NCI-H2196 treated with DMSO at 0.1 percent for 48 hours (cell line): Measurements from ENCODE around the gene NAA80.
"Not testable (repeated sequence)": the region's sequence is repeated elsewhere in the genome, so short reads cannot be mapped to it uniquely, and the experiment has no call there.

Experiments
- DNase-seq: peaks from one replicate; lab custom pipeline; 2025; ENCODE audit not compliant: unreplicated experiment; lab: John Stamatoyannopoulos, UW

The NAA80 gene

GRCh38 chr3:50316657-50317242, 17.5 kb upstream of the NAA80 start:
- no peak for DNase-seq

DNA sequence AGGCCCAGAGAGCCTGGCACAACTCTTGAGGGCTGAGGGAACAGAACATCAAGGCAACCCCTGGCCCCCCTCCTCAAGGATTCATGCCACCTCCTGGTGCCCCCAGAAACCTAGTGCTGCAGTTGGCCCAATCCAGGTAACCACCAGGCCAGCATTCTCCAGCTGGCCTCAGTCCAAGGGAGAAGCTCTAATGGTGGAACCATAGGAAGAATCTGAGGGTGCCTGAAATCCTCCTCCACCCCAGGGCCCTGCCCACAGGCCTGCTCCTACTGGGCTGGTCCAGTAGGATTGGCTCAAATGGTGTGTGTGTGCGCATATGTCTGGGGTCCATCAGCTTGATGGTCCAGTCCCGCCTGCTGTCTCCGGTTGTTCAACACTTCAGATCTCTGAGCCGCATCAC, 15.6 kb upstream of the NAA80 start:
- DNase-seq: no peak

DNA sequence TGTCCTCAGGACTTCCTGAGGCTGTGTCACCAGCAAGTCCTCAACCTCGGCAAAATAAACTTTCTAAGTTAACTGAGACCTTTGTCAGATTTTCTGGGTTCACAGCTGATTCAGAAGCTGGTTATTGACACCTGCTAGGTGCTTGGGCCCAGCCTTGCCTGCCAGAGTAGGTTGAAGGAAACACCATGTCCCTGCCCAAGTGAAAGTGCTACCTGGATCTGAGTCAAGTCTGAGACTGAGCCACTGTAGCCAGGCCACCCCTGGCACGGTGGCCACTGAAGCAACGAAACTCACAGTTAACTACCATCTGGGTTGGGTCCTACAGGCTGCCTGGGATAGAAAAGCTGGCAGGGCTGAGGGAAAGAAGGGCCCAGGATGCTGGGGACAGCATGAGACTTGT, 15.1 kb upstream of the NAA80 start:
- DNase-seq: no peak

GRCh38 chr3:50312041-50312440, 12.8 kb upstream of the NAA80 start:
- not testable (repeated sequence) for DNase-seq

DNA sequence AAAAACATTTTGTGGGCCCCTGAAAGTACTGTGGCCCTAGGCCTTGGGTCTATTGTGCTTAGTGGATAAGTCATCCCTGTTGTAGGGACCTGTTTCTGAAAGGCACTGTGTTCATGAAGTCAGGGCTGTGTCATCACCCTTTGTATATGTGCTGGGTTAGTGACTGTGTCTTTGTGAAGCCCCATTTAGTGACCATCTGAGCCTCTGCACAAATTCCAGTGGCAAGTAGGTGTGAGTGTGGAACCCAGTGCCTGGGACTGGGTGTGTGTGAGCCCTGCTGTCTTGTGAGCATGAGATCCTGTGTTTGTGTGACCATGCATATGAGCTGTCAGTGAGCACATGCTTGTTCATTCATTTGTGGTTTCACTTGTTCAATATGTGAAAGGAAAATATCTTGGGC, 5.4 kb upstream of the NAA80 start:
- DNase-seq: no peak

DNA sequence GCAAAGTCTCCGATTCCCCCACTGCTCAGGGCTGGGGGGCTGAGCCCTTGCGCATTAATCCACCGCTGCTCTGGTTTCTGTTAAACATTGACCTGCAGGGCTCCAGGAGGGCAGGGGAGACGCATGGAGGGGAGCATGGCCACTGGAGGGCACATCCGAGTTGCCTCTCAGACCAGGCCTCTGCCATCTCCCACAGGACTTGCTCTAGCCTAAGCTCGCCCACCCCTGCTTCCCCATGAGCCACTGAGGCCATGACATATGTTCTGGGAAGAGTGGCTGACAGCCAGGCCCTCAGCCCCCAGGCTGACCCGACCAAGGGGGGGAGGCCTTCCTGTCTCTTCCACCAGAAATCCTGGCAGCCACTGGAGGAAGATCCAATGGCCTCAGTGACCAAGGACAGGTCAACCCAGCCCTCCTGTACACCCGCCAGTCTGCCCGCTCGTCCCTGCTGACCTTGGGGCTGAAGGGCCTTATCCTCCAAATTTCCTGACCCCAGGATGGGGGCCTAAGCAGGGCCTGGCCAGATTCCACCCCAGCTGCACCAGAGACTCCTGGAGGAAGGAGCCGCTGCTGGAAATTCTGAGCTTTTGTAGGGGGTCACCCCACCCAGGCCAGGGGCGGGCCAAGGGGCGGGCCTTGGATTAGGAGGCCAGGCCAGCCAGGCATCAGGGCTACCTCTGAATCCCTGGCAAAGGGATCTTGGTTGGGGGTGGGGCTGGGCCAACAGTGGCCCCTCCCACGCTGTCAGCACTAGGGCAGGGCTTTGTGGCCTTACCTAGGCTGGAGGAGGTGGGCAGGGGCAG, 4.0 kb upstream of the NAA80 start, which contains the start of gene HYAL1:
TSS of gene HYAL1 (minus strand) at position 562 of the 803 bp plus-strand sequence. CDS start 618 bp downstream, outside the sequence.
- DNase-seq: no peak

DNA sequence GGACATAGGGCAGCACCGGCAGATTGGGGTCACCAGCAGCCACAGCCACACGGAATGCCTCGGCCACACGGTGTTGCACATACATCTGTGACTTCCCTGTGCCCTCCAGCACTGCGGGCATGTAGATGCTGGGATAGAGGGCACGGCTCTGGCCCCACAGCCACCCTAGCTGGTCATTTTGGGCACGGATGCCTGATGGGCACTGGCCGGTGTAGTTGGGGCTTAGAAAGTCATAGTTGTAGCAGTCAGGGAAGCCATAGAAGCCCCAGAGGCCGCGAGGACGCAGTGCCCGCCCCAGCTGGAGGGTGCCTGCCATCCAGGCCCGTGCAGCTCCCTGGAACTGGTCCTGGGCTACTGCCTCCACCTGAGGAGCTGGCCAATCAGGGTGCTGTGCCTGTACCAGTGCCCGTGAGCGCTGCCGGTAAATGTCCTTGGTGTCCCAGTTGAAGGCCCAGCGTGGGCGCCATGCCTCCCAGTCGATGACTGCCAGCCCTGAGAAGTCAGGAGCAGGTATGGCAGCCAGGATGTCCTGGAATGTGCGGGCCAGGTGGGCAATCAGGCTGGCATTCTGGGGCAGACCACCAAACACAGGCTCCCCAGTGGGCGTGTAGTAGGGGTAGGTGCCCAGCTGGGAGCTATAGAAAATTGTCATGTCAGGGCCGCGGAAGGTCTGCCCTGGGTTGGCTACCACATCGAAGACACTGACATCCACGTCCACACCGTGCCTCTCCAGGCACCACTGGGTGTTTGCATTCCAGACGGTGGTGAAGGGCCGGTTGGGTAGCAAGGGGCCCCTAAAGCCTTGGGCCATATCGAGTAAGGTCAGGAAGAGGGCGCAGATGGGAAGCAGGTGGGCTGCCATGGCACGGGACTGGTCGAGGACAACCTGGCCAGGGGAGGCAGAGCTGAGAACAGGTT, 3.1 kb upstream of the NAA80 start:
- DNase-seq: no peak

- DNase-seq: no peak
Observed at GRCh38 chr3:50300681-50301254, 1.6 kb upstream of the NAA80 start.

DNA sequence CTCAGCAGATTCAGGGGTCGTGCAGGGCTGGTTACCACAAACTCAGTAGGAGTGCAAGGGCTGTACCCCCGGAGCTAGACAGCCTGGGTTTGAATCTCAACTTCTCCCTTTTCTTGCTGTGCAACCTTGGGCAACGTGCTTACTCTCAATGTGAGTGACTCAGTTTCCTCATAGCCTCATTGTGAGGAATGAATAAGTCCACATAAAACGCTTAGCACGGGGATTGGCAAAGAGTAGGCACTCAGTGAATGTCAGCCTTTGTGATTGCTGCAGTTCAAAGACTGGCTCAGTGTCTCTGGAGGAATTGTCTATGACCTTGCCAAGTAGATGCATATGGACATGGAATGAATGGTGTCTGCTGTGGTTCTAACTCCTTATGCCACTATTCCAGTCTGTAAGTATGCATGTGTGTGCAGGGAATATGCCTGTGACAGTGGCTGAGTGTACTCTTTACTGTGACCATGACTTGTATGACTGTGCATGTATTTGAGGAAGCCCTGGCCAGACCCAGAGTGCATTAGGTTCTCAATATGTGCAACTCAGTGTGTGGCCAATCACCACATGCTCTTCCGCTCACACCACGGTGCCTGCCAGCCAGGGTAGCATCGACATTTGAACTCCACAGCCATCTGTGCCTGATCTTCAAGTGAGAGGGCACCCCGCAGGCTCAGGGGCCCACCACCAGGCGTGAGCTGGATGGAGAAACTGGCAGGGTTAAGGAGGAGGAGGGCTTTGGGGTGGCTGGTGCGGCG, 900 bp upstream of the NAA80 start:
- DNase-seq: no peak

DNA sequence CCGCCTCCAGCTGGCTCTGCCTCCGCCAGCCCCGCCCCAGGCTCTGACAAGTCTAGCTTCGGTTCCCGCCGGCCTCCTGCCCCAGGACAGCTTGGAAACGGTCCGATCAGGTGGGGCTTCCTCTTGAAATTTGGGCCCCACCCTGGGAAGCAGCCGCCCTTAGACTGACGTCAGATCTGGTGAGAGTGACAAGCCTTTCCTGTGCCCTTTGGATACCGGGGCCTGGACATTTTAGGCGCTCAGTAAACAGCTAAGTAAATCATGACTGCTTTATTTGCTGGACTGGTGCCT, 378 bp upstream of the NAA80 start:
- no peak for DNase-seq

DNA sequence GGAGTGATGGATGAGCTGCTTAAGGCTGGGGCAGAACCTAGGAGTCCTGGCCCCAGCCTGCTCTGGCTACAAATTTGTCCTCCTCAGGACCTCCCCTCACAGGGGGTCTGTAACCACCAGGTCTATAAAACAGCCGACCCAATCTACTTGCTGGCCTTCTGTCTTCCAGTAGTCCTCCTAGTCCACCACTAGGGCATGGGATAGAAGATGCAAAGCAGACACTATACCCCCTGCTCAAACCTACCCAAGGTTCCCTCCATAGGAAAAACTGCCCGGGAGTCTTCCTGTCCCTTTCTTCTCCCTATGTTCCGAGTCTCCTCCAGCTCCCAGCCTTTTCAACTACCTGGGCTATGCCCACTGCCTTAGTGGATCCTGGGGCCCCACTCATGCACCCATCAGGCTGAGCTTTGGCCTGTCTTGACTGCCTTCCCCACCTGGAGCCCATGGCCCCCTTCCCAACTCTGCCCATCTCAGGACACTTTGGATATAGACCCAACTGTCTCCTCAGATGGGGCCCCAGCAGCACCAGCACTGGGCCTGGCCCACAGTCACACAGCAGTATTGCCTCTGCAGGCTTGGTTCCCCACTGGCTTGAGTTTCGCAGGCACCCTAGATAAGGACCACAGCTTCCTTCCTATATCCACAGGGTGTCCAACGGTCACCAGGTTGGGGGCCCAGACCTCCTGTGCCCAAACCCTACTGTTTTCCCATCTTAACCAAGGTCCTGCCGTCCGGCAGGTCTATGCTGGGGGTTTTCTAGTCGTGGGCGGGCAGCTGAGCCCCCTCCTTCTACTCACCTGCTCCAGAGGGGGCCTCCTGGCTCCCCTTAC, 1.1 kb downstream of the NAA80 start:
- DNase-seq: no peak

- DNase-seq: no peak
Observed at GRCh38 chr3:50297384-50297775, 1.8 kb downstream of the NAA80 start.

DNA sequence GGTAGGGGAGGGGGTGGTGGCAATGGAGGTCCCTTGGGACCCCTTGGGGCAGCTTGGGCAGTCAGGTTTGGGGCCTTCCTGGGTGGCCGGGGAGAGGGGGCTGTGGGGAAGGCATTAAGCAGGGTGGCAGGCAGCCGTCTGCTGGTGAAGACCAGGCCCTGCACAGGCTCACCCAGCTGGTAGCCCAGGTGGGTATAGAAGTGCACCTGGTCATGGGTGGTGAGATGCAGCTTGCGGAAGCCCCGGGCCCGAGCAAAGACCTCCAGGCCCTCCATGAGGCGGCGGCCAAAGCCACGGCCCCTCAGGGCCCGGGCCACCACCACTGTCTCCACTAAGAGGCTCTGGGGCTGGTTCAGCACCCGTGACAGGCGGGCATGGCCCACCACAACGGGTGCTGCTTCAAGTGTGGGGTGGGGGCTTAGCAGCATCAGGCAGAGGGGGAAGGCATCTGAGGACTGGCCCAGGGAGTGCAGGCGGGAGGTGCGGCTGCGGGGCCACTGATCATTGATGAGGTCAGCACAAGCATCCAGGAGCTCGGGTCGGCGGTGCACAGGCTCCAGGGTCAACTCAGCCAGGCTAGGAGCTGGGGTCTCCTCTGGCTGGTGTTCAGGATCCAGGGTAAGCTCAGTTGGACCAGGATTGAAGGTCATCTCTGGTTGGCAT, 2.4 kb downstream of the NAA80 start:
- no peak for DNase-seq

DNA sequence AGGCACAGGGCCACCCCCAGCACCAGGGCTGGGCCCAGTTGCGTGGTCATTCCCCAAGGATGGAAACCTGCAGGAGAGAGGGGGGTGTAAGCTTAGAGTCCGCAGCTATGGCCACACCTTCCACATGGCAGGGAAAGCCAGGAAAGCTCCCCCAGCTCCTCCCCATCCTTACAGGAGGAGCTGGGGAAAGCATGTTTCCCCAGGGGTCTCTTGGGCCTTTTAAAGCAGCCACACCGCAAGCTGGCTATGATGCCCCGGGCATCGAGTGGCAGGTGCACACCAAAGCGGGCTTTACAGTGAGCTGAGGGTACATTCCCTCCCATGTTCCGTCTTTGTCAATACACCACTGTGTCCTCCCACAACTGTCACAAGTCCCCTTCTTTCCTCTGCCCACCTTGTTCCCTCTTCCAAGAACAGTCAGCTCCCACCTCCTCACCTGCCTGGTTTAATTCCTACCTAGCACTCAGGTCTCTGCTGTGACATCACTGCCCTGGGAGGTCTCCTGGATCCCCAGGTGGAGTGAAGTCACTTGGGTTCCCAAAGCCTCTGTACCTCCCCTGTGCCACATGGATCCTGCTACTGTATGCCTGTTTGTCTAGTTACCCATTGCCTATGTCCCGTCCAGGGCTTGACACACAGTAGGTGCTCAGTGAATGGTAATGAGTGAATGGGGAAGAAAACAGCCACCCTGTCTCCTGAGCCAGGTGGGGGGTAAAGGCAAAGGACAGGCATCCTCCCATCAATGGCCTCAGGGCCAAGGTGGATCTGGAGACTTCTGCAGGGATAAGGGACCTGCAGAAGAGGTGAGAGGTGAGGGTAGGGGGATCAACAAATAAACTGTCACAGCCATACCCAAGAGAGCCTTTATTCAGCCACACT, 3.4 kb downstream of the NAA80 start:
- DNase-seq: no peak

GRCh38 chr3:50294492-50295403, 4.5 kb downstream of the NAA80 start:
- no peak for DNase-seq

DNA sequence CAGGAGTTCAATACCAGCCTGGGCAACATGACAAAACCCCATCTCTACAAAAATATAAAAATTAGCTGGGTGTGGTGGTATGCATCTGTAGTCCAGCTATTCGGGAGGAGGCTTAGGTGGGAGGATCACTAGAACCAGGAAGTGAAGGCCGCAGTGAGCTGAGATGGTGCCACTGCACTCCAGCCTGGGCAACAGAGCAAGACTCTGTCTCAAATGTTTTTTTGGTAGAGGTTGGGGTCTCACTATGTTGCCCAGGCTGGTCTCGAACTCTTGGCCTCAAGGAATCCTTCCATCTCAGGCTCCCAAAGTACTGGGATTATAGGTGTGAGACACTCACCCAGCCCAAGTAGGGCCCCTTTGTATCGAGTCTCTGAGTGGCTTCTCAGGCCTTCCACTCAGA, 5.1 kb downstream of the NAA80 start:
- DNase-seq: no peak

DNA sequence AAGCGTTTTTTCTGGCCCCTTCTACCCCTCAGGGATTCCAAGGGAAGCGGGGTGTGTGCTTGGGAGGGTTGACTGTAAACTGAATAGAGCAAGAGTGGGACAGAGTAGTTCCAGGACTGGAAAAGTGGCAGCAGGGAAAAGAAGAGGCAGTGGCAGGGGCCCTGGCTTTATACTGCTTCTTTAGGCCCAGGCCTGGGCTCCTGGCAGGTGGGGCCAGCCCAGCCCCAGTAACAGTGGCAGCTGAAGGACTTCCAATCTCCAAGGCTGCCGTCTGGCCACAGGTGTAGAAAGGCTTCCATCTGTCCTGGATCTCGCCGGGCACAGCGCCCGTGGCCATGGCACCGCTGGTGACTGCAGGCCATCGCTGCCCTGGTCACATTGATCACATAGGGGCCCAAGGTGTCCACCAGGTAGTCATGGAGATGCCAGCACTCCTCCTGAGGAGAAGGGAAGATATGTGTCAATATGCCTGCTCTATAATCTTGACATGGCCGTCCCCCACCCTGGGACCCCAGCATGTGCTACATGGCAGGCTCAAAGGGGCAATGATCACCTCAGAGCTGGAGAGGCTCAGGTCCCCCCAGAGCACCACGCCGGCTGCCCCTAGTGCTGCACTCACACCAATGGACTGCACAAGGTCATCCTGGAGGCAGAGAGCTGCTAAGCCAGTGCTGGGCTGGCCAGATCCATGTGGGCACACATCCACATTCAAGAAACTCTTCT, 6.0 kb downstream of the NAA80 start:
- DNase-seq: no peak
